Measurements from ENCODE around the gene TAB2.
A peak's percentile ranks its signal among the peaks of the same experiment; 100 is the strongest.
"Not testable (repeated sequence)": the region's sequence is repeated elsewhere in the genome, so short reads cannot be mapped to it uniquely, and the experiment has no call there.

TAB2 gene

GRCh38 chr6:149446791-149447376, 129.4 kb downstream of the TAB2 start:
- DNase-seq, result no peak

- DNase-seq, result no peak
These were observed 131.4 kb downstream of the TAB2 start for GRCh38 chr6:149448821-149449453.

- no peak for DNase-seq
These were observed 132.5 kb downstream of the TAB2 start for GRCh38 chr6:149449831-149450678.

- peak; percentile 15 for DNase-seq
These were observed 133.3 kb downstream of the TAB2 start for GRCh38 chr6:149450679-149451375.

- DNase-seq, result no peak
These were observed 134.0 kb downstream of the TAB2 start for GRCh38 chr6:149451376-149452036.

GRCh38 chr6:149452037-149452939, 134.8 kb downstream of the TAB2 start:
- no peak for DNase-seq

- no peak for DNase-seq
These were observed 136.3 kb downstream of the TAB2 start for GRCh38 chr6:149453597-149454345.

GRCh38 chr6:149454346-149454848, 136.9 kb downstream of the TAB2 start:
- DNase-seq, result peak; percentile 58

- no peak for DNase-seq
These were observed 137.7 kb downstream of the TAB2 start for GRCh38 chr6:149455031-149455732.

GRCh38 chr6:149456311-149457021, 139.0 kb downstream of the TAB2 start:
- no peak for DNase-seq

GRCh38 chr6:149457316-149457884, 139.9 kb downstream of the TAB2 start:
- DNase-seq, result no peak

- DNase-seq, result no peak
These were observed 140.7 kb downstream of the TAB2 start for GRCh38 chr6:149458196-149458595.

GRCh38 chr6:149458806-149459205, 141.3 kb downstream of the TAB2 start:
- DNase-seq, result peak; percentile 27

- no peak for DNase-seq
These were observed 142.2 kb downstream of the TAB2 start for GRCh38 chr6:149459761-149460160.

- DNase-seq, result not testable (repeated sequence)
These were observed 142.7 kb downstream of the TAB2 start for GRCh38 chr6:149460249-149460648.

Measured in inflammatory macrophage treated with lipopolysaccharide for 4 hours (primary cell).